DOHH2 (cell line): Measurements from ENCODE around the gene PHRF1.

Source experiments
- H3F3A ChIP-seq: fragments of 200-600 bp; sonication (generic), shearing (Covaris generic); 2 replicates; pipeline ENCODE4 v1.6.0; 2016; ENCODE audit warnings: antibody characterized with exemption, mild to moderate bottlenecking; ENCODE audit not compliant: control insufficient read depth, insufficient read depth
- H3K27ac ChIP-seq: fragments of 200-600 bp; sonication (generic); 2 replicates; pipeline ENCODE4 v1.5.1; 2014; ENCODE audit warnings: low read depth, mild to moderate bottlenecking, low read length, moderate library complexity
- H3K27me3 ChIP-seq: fragments of 200-600 bp; sonication (generic); 2 replicates; pipeline ENCODE4 v1.6.1; 2014; ENCODE audit warnings: mild to moderate bottlenecking, low read length, mixed read lengths; ENCODE audit not compliant: control insufficient read depth
- H3K36me3 ChIP-seq: fragments of 200-600 bp; sonication (generic); 2 replicates; pipeline ENCODE4 v1.6.1; 2014; ENCODE audit warnings: mild to moderate bottlenecking, low read length, moderate library complexity, mixed read lengths; ENCODE audit not compliant: control insufficient read depth
- H3K4me1 ChIP-seq: fragments of 200-600 bp; sonication (generic); 2 replicates; pipeline ENCODE4 v1.6.1; 2014; ENCODE audit warnings: mild to moderate bottlenecking, low read length, mixed read lengths; ENCODE audit not compliant: control insufficient read depth
- H3K4me2 ChIP-seq: fragments of 200-600 bp; sonication (generic); 2 replicates; pipeline ENCODE4 v1.6.0; 2014; ENCODE audit warnings: mild to moderate bottlenecking, low read length, moderate library complexity
- H3K4me3 ChIP-seq: fragments of 200-600 bp; sonication (generic); 2 replicates; pipeline ENCODE4 v1.5.1; 2014; ENCODE audit warnings: mild to moderate bottlenecking, low read length, mixed read lengths
- H3K79me2 ChIP-seq: fragments of 200-600 bp; sonication (generic); 2 replicates; pipeline ENCODE4 v1.6.1; 2014; ENCODE audit warnings: mild to moderate bottlenecking, low read length, mixed read lengths; ENCODE audit not compliant: control insufficient read depth
- H3K9me2 ChIP-seq: fragments of 200-600 bp; sonication (generic); replicated peaks from 2 replicates; pipeline ENCODE4 v1.6.1; 2014; ENCODE audit warnings: mild to moderate bottlenecking, low read length, mixed read lengths; ENCODE audit not compliant: control insufficient read depth
- H3K9me3 ChIP-seq: fragments of 200-600 bp; sonication (generic); 2 replicates; pipeline ENCODE4 v1.6.1; 2014; ENCODE audit warnings: antibody characterized with exemption, low read length, mixed read lengths; ENCODE audit not compliant: control insufficient read depth, insufficient read depth
- H4K20me1 ChIP-seq: fragments of 200-600 bp; sonication (generic); 2 replicates; pipeline ENCODE4 v1.6.0; 2014; ENCODE audit warnings: low read depth, mild to moderate bottlenecking, antibody characterized with exemption, low read length, moderate library complexity; ENCODE audit not compliant: control insufficient read depth, insufficient read depth
- CTCF ChIP-seq: fragments of 200-600 bp; sonication (generic); IDR thresholded peaks from one replicate; pipeline ENCODE4 v1.5.1; 2014; ENCODE audit warnings: antibody characterized with exemption, mild to moderate bottlenecking, low read depth, low read length; ENCODE audit not compliant: poor library complexity, severe bottlenecking
- EZH2phosphoT487 ChIP-seq: fragments of 200-600 bp; sonication (generic); IDR thresholded peaks from 2 replicates; pipeline ENCODE4 v1.6.1; 2017; ENCODE audit warnings: borderline replicate concordance, mild to moderate bottlenecking, antibody characterized with exemption, low read length, moderate library complexity, mixed read lengths

Gene PHRF1

GRCh38 chr11:578276-579035, 2.2 kb downstream of the PHRF1 start:
- Histone ChIP-seq H3K36me3 (peaks cover 48% of the 10 kb centered on the region), H3K79me2 (peaks cover 63% of the 10 kb centered on the region), H4K20me1 (peaks cover 25% of the 10 kb centered on the region), H3F3A (no peaks in the 10 kb centered on the region), H3K9me3 (no peaks in the 10 kb centered on the region), H3K4me3 (peak overlapping the region; percentile 95), H3K27me3 (peaks cover 8% of the 10 kb centered on the region), H3K4me1 (peaks cover 30% of the 10 kb centered on the region), H3K9me2 (no peaks in the 10 kb centered on the region), H3K4me2 (peak overlapping the region; percentile 95), H3K27ac (no peak overlapping the region)
- TF ChIP-seq EZH2phosphoT487, result no peak
- TF ChIP-seq CTCF, result no peak

- Histone ChIP-seq H3K36me3 (peaks cover 57% of the 10 kb centered on the region), H3K79me2 (peaks cover 72% of the 10 kb centered on the region), H3F3A (no peaks in the 10 kb centered on the region), H3K27me3 (peaks cover 5% of the 10 kb centered on the region), H3K9me3 (no peaks in the 10 kb centered on the region), H3K4me3 (no peak overlapping the region), H3K4me1 (peaks cover 22% of the 10 kb centered on the region), H4K20me1 (peaks cover 25% of the 10 kb centered on the region), H3K9me2 (no peaks in the 10 kb centered on the region), H3K4me2 (no peak overlapping the region), H3K27ac (no peak overlapping the region)
- no peak for TF ChIP-seq EZH2phosphoT487
- TF ChIP-seq CTCF, result no peak
Observed at GRCh38 chr11:579830-580601, 3.7 kb downstream of the PHRF1 start.

- Histone ChIP-seq H3K4me2 (no peak overlapping the region), H3K9me3 (no peaks in the 10 kb centered on the region), H4K20me1 (peaks cover 29% of the 10 kb centered on the region), H3K27ac (no peak overlapping the region), H3K9me2 (no peaks in the 10 kb centered on the region), H3K4me3 (no peak overlapping the region), H3K4me1 (peaks cover 15% of the 10 kb centered on the region), H3K27me3 (no peaks in the 10 kb centered on the region), H3K79me2 (peaks cover 76% of the 10 kb centered on the region), H3K36me3 (peaks cover 63% of the 10 kb centered on the region), H3F3A (no peaks in the 10 kb centered on the region)
- no peak for TF ChIP-seq EZH2phosphoT487
- TF ChIP-seq CTCF, result no peak
Observed at GRCh38 chr11:581342-581741, 5.1 kb downstream of the PHRF1 start.
